ENCODE measurements around the gene GPR4.

GRCh38 chr19:45599286-45599685, 2.7 kb downstream of the GPR4 start:
- no peak for TF ChIP-seq EZH2 (IDR thresholded peaks at IDR 0.05; ENCODE audit: borderline replicate concordance, insufficient read depth, low read length, poor library complexity, severe bottlenecking)
- TF ChIP-seq POLR2AphosphoS5 (IDR thresholded peaks at IDR 0.05): no peak
